Hematopoietic multipotent progenitor cell treated with erythropoietin and hydrocortisone succinate and interleukin-3 and kit ligand, for 17 days (in vitro differentiated cells): ENCODE measurements around the gene CRYBA1.
"Not testable (repeated sequence)": the region's sequence is repeated elsewhere in the genome, so short reads cannot be mapped to it uniquely, and the experiment has no call there.

Experiments
- DNase-seq: peaks from one replicate; pipeline ENCODE4 v3.0.0-alpha.2; 2015; ENCODE audit warnings: low spot score

CRYBA1 gene

DNA sequence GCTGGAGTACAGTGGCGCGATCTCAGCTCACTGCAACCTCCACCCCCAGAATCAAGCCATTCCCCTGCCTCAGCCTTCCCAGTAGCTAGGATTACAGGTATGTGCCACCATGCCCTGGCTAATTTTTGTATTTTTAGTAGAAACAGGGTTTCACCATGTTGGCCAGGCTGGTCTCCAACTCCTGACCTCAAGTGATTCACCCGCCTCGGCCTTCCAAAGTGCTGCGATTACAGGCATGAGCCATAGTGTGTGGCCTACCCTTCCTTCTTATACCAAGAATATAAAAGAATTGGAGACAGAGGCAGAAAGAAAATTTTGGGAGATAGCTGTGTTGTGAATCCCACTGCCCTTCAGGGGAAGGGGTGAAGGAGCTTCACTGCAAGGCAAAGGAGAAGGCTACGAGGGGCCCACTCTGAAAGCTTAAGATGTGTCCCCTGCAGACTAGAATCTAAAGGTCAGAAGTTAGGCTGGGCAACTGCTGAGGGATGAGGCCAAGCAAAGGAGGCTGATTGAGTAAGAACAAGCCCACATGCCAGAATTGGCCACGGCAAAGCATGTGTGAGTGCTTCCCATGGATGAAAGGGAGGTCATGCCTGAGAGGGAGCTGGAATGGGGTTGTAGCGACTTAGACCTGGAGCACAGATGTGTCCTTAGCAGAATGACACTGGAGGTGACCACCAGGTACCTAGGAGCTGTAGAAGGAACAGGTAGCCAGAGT, 8.4 kb upstream of the CRYBA1 start:
- DNase-seq = no peak

DNA sequence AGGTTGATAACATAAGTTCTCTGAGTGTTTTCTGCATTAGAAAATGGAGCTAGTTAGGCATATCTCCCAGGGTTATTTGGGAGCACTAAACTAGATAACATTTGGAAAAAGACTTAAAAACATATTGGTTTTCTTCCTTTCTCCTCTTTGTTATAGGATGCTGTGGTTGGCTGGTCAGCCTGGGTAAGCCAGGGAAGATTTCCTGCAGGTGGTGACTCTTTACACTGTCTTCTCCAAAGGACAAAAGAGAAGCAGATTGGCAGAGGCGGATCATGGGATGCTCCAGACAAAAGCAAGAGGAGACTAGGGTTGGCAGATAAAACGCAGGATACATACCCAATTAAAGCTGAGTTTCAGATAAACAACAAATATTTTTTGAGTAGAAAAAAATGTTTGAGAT, 6.2 kb upstream of the CRYBA1 start:
- no peak for DNase-seq

DNA sequence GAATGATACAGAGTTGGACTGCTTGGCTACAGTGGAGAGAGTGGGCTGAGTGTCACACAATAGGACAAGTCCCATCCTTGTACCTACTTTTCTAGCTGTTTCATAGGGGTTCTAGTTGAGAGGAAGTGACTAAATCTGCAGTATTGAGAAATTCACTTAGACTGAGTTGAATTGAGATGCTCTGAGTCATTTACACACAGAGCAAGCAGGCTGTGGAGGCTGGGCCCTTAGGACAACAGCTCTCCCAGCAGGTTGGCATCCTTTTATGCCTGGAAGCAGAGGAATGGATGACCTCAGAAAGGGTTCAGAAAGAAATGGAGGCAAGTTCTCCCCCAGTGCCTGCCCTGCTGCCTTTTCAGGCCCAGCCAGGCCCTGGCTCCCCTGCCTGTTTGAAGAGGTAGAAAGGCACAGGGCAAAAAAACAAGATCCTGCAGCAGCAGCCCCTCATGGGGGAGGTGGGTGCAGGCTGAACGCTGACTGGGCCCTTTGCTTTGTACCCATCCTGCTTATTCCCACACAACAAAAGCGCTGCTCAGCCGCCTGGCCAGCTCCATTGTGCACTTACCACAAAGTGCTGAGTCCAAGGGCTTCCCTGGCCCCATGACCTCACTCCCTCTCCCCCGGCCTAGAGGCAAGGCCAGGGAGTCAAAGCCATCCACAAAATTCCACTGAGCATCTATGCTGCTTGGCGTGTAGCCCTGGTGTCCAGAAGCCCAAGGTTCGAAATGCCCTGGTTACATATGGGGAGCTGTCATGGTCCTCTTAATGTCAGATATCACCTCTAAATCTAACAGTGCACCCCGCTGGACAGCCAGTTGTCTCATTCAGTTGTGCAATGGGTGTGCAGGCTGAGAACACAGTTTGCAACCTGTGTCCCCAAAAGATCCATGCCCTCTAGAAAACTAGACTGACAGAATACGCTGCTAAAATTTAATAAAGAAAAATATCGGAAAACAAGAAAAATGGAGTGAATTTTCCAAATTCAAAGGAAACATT, 5.4 kb upstream of the CRYBA1 start:
- no peak for DNase-seq

DNA sequence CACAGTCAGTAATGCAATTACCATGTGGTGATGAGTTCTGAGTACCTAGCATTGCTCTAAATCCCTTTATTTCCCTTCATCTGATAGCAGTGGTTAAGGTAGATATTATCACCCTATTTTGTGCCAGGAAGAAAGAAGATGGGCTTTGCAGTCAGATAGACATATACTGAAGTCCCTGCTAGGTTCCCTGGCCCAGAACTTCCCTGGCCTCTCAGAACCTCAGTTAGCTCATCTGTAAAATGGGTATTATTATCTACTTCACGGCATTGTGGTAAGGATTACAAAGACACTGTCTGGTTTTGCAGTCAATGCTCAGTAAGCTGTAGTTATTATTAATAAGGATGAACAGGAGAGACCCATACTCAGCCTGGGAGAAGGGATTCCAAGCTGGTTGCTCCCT, 4.6 kb upstream of the CRYBA1 start:
- DNase-seq = no peak

DNA sequence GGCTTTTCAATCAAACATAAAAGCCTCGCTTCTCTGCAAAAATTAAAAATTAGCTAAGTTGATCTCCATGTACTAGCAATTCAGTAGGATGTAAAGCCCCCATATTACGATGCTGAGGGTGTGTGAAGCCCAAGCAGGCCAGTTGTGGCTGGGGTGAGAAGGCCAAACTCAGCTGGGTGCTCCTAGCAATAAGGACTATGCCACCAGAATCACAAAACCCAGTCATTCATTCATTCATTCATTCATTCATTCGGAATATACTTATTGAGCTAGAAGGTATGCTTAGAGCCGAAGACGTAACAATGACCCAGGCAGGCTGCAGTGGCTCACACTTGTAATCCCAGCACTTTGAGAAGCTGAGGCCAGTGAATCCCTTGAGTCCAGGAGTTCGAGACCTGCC, 3.9 kb upstream of the CRYBA1 start:
- DNase-seq = no peak

DNA sequence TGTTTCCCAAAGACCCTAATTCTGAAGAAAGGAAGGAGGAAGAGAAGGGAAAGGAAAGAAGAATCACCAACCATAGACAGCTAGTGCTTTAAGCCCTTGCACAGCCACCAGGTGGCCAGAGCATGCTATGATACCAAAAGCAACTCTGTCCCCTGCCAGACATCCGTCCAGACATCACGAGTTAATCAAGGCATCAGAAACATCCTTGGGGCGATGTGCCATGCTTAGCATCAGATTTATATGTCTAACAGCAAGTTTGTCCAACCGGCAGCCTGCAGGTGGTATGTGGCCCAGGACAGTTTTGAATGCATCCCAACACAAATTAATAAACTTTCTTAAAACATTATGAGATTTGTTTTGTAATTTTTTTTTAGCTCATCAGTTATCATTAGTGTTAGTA, 2.9 kb upstream of the CRYBA1 start:
- no peak for DNase-seq

DNA sequence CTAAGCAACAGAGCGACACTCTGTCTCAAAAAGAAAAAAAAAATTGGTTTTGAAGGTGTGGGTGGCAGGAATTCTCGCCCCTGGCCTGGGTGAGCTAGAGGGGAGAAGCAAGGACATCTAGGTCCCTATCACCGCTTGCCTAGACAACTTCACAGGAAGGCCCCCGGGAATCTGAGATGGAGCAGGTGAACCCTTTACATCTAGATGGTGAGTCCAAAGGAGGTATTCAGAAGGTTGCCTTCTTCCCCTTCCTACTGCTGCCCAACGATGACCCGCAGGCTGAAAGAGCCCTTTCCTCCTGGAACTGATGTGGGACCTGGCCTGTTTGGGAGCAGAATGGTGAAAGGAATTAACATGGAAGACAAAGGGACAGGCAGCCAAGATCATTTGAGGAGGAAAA, 1.3 kb upstream of the CRYBA1 start:
- DNase-seq = no peak

DNA sequence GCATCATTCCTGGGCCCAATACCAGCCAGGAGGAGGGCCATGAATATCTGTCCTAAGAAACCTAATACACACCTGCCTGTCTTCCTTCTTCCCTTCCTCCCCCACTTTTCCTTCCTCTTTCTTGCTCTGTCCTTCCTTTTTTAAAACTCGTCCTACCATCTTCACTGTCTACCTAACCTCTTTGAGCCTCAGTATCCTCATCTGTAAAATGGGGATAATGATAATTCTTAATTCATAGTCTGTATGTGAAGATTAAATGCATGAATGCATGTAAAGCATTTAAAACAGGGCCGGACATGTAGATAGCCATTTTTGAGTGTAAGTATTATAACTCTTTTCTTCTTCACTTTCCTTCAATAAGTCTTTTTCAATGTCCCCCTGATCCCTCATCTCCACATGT, 560 bp downstream of the CRYBA1 start:
- DNase-seq = no peak

DNA sequence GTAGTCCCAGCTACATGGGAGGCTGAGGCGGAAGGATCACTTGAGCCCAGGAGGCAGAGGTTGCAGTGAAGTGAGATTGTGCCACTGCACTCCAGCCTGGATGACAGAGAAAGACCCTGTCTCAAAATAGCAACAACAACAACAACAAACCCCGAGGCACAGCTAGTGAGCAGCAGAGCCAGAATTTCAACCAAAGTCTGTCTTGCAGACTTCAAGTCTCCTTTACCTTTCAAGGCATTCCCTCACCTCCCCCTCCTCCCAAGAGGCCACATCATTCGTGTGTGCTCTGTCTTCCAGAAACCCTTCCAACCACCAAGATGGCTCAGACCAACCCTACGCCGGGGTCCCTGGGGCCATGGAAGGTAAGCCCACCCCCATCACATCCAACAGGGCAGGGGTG, 2.2 kb downstream of the CRYBA1 start:
- no peak for DNase-seq

DNA sequence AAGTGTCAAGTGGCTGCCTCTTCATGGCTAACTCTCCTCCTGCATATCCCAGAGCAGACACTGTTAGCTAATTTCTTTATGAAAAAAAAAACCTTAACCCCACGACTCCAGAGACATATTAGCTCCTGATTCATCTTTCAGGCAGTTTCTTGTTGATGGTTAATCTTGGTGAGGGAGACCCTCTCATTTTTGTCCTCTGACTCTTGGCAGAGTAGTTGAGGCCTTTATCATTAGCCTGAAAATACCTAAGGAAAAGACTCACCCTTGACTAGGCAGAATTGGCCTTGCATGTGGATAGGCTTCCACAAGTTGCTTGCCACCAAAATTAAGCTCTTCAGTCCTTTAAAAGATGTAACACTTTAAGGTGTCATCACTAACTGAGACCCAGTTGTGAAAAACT, 4.0 kb downstream of the CRYBA1 start:
- DNase-seq = no peak

DNA sequence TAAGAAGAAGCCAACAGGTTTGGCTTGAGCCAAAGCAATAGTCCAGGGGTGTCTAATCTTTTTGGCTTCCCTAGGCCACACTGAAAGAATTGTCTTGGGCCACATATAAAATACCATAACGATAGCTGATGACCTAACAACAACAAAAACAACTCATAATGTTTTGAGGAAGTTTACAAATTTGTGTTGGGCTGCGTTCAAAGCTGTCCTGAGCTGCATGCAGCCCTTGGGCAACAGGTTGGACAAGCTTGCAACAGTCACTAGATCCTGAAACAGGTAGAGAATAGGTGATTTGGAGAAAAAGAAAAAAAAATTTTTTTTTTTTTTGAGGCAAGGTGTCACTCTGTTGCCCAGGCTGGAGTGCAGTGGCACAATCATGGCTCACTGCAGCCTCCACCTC, 4.5 kb downstream of the CRYBA1 start:
- DNase-seq = no peak

DNA sequence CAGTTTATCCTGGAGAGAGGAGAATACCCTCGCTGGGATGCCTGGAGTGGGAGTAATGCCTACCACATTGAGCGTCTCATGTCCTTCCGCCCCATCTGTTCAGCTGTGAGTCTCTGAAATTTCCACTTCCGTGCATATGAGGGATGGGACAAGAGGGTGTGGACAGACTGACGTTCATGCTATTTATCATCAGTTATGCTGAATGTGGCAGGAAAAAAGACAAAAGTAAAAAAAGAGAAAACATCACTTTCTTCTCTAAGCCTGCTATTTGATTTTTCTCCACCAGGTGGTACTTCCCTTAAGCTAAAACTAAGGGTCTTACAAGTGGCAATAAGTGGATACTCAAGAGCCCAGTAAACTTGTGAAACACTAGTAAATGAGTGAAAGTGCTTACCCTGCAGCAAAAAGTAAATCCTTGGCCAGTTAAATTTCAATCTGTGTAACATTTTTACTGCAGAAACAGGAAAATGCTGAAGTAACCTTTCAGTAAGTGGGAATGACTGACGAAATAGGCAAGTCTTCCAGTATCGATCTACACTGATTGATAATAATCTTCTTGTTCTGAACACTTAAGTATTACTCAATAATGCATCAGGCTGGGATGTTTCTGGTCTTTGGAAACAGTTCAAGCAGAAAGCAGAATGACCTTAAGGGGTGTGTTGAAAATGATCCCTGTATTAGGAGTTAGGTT, 5.6 kb downstream of the CRYBA1 start:
- peak; percentile 17 for DNase-seq

DNA sequence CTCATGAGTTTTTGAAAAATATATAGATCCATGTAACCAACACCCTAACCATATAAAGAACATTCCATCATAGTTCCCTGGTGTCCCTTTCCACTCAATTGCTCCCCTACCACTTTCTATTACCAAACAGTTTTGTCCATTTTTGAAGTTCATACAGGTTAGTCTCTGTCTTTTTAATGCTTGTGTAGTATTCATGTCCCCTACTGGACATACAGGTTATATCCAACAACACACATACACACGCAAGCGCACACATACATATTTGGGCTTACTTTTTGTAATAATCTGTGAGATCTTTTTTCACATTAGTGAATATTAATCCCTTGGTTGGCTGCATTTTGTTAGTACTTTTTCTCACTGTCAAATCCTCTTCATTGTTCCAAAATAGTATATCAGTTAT, 6.4 kb downstream of the CRYBA1 start:
- DNase-seq = no peak

DNA sequence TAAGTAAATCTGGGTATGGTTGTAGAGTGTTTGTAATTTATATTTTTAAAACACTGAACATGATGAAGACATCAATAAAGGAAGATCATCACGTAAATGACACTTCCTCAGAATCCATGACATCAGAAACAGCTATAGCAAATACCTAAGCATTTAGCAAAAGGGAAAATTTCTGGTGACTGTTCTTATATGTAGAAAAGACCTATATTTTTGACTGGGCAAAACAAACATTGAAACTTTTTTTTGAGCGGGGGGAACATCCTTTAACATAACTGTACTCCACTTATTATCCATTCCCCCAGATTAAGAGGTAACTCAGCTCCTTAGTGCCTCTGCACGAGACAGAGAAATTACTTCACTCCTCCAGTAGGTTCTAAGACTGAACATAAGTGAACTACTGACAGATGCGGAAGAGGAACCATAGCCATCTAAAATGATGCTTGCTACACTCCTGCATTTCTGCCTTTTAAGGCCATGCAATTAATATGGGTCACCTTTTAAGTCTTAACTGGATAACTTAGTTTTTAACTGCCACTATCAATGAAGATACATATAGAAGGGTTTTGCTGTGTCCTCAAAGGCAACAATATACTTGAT, 9.4 kb downstream of the CRYBA1 start:
- no peak for DNase-seq

DNA sequence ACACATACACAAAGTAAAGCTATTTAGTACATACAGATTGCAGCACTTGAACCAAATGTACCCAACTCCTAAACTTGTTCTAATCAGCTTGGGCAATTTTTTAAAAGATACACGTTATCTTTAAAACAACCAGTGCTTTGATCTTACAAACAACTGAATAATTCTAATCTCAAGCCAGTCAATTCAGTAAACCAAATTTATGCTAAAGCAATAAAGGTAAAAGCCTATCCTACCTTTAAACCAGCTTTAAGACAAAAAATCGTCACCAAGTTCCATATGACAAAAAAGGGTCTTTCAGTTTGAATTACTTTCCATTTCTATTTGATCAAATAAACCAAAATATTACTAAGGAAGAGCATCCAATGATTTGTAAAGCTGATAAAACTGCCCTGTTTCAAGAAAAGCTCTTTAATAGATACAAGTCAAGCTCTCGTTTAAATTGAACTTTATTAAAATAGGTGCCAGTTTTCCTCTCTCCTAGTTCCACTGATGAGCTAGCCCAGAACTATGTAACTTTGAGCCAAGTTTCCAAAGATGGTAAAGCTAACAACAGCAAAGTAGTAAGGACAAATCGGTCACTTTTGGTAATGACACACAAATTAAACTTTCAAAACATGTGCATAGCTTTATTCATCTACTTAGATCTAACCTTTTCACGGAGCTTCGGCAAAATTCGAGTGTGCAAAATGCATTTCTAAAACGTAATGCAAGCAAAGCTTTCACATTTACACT, 10.2 kb downstream of the CRYBA1 start:
- no peak for DNase-seq

DNA sequence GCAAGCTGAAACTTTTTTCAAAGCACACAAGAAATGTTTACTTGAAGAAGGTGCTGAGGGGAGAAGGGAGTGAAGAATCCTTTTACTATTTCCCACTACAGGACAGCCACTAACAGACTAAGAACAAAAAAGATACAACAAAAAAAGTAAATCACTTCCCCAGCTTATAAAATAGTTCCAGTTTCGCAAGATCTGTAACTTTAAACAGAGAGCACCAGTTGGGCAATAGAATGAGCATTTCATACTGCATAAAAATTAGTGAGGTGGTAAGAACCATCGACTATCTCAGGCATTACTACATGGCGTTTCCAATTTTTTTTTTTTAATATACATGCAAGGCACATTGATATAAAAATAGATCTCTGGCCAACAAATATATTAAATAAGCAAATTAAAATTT, 11.1 kb downstream of the CRYBA1 start:
- DNase-seq = no peak

DNA sequence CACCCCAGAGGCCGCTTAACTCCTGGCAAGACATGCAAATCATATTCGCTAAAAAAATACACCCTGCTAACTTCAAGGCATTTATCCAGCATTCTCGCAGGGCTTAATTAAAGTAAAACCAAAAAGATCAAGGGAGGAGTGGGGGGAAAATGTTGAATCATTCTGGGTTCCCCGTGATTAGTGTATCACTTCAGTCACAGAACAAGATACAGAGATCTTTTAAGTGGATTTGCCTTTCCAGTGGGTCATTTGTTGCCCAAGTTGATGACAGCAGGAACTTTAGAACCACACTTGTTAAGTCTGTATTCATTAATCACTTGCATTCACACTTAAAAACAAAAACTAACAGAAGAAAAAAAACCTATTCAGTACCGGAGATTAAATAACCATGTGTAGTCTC, 17.3 kb downstream of the CRYBA1 start:
- DNase-seq = no peak

DNA sequence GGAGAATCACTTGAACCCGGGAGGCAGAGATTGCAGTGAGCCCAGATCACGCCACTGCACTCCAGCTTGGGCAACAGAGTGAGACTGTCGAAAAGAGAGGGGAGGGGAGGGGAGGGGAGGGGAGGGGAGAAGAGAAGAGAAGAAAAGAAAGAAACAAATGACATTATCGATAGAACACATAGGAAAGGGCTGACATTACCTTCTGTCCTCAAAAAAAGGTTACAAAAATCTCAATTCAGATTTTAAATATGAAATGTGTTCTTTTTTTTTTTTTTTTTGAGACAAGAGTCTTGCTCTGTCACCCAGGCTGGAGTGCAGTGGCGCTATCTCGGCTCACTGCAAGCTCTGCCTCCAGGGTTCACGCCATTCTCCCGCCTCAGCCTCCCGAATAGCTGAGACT, 25.3 kb downstream of the CRYBA1 start:
- not testable (repeated sequence) for DNase-seq

DNA sequence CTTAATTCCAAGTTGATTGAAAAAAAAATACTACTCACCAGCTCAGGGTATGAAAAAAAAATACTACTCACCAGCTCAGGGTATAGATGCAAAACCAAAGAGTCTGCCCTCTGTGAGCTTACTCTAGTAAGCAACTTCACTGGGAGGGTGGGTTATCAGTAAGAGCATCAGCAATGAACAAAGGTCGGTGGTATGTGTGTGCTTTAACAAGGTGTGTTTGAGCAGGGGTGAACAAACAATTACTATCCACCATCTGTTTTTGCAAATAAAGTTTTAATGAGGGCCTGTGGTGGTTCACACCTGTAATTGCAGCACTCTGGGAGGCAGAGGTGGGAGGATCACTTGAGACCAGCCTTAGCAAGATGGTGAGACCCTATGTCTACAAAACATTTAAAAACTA, 27.3 kb downstream of the CRYBA1 start:
- no peak for DNase-seq

DNA sequence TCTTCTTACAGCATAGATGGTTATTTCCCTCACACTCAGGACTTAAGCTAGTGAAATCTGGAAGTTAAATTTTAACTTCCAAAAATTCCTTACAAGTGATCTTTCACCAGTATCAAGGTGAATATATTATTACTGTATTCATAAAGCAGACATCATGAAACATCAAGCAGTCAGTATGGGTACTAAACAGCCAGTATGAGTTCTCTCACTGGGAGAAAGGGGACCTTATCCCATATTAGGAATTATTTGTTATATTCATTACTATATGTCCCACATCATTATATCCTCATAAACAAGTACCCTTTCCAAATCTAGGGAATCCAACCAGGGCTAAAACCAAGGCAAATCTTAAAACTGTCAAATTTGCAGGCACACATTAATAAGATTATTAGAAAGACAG, 32.0 kb downstream of the CRYBA1 start:
- DNase-seq = no peak

DNA sequence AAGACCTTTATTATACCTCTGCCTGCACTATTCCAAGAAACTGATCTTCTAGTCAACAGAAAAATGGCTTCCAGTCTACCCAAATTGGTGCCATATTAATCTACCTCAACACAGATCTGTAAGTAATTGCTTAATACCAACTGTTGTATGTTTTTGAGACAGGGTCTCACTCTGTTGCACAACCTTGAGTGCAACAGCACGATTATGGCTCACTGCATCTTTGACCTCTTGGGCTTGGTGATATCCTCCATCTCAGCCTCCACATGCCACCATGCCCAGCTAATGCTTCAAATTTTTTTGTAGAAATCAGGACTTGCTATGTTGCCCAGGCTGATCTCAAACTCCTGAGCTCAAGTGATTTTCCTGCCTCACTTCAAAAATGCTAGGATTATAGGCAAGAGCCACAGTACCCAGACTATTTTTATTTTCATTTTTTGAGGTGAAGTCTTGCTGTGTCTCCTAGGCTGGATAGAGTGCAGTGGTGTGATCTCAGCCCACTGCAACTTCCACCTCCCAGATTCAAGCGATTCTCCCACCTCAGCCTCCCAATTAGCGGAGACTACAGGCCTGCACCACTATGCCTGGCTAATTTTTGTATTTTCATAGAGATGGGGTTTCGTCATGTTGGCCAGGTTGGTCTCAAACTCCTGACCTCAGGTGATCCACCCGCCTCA, 32.9 kb downstream of the CRYBA1 start:
- DNase-seq = no peak
